ENCODE data around the gene MAP3K20.

- no peak for TF ChIP-seq JAZF1 (CRISPR knock-in tag; IDR thresholded peaks at IDR 0.05)
- TF ChIP-seq CTCF (IDR thresholded peaks at IDR 0.05) = no peak
- no peak for TF ChIP-seq ZNF512 (CRISPR knock-in tag; IDR thresholded peaks at IDR 0.05; ENCODE audit: borderline replicate concordance)
- no peak for TF ChIP-seq ATF3 (CRISPR knock-in tag; conservative IDR thresholded peaks at IDR 0.05)
- TF ChIP-seq RELA (CRISPR knock-in tag; IDR thresholded peaks at IDR 0.05; ENCODE audit: borderline replicate concordance) = no peak
- no peak for TF ChIP-seq MYBL2 (CRISPR knock-in tag; IDR thresholded peaks at IDR 0.05)
- TF ChIP-seq JUN (CRISPR knock-in tag; IDR thresholded peaks at IDR 0.05) = no peak
- no peak for TF ChIP-seq SP1 (CRISPR knock-in tag; conservative IDR thresholded peaks at IDR 0.05)
- no peak for TF ChIP-seq E2F5 (CRISPR knock-in tag; IDR thresholded peaks at IDR 0.05)
- TF ChIP-seq ZNF281 (CRISPR knock-in tag; IDR thresholded peaks at IDR 0.05) = no peak
- no peak for TF ChIP-seq MAX (CRISPR knock-in tag; IDR thresholded peaks at IDR 0.05)
Observed at GRCh38 chr2:173122936-173123335, 47.3 kb downstream of the MAP3K20 start.

Measured in WTC11 (cell line).